Esophagus (tissue), 2 donors: Measurements from ENCODE around the gene ERN1. TPM values are rescaled to one million over a fixed set of nuclear protein-coding genes. Genes with fewer than 3 reads are reported as not detected.

Experiments
- H3K27ac ChIP-seq, 2 donors: one replicate each; pipeline ENCODE4 v1.5.1; 2013; ENCODE audit warnings: low read depth in 2 of 2, mild to moderate bottlenecking in 2 of 2, inconsistent platforms in 1 of 2, low read length in 1 of 2, moderate library complexity in 1 of 2
- H3K27me3 ChIP-seq, 2 donors: one replicate each; pipeline ENCODE4 v1.6.1; 2013; ENCODE audit warnings: low read length in 2 of 2, control low read depth in 1 of 2, mild to moderate bottlenecking in 1 of 2; ENCODE audit not compliant: insufficient read depth in 2 of 2, control insufficient read depth in 1 of 2
- H3K36me3 ChIP-seq, 2 donors: one replicate each; pipeline ENCODE4 v1.6.1; 2013; ENCODE audit warnings: low read length in 1 of 2; ENCODE audit not compliant: control insufficient read depth in 2 of 2, insufficient read depth in 2 of 2
- H3K4me1 ChIP-seq, 2 donors: one replicate each; pipeline ENCODE4 v1.6.1; 2013; ENCODE audit warnings: low read length in 1 of 2; ENCODE audit not compliant: control insufficient read depth in 2 of 2, insufficient read depth in 2 of 2
- H3K4me3 ChIP-seq, 2 donors: one replicate each; pipeline ENCODE4 v1.5.1; 2013; ENCODE audit warnings: low read length in 2 of 2, mild to moderate bottlenecking in 2 of 2, low read depth in 1 of 2, moderate library complexity in 1 of 2
- H3K9me3 ChIP-seq, 2 donors: one replicate each; pipeline ENCODE4 v1.6.1; 2013; ENCODE audit warnings: mild to moderate bottlenecking in 2 of 2, low read depth in 1 of 2, low read length in 1 of 2, moderate library complexity in 1 of 2; ENCODE audit not compliant: control insufficient read depth in 2 of 2, insufficient read depth in 1 of 2
- WGBS, 2 donors: extraction: QIAGEN DNeasy Blood & Tissue Kit; methylation state at CpG; one replicate each; pipeline ENCODE4 v1.1.7; 2013; 5-methylcytosine and 5-hydroxymethylcytosine counted together
- polyA plus RNA-seq, 2 donors: library from polyadenylated mRNA; stranded (reverse); fragments of 200-250 nt; gene quantifications; one replicate each; pipeline ENCODE4 v1.2.3, GENCODE V29; 2013
- donor health status: healthy with polysubstance abuse.
- donor health status: Bipolar disorder and iron deficiency.

The ERN1 gene
- polyA plus RNA-seq, 2 donors = 4.5 TPM

- WGBS, 2 donors = 96 to 99% methylated on average over 1 of the region's 1 CpG
- Histone ChIP-seq H3K9me3 (peaks cover 0 to 6% of the 10 kb centered on the region in 2 donors), H3K4me1 (peaks cover 2 to 7% of the 10 kb centered on the region in 2 donors), H3K36me3 (peaks cover 27 to 30% of the 10 kb centered on the region in 2 donors), H3K27me3 (no peaks in the 10 kb centered on the region), H3K4me3 (no peak overlapping the region), H3K27ac (no peak overlapping the region)
These were observed 60.8 kb downstream of the ERN1 start for GRCh38 chr17:64069143-64069542.

- Histone ChIP-seq H3K27me3 (no peaks in the 10 kb centered on the region), H3K4me1 (peaks cover 2 to 10% of the 10 kb centered on the region in 2 donors), H3K27ac (no peak overlapping the region), H3K4me3 (no peak overlapping the region), H3K9me3 (peaks cover 0 to 6% of the 10 kb centered on the region in 2 donors), H3K36me3 (peaks cover 27 to 30% of the 10 kb centered on the region in 2 donors)
- 85 to 91% methylated on average over 3 of the region's 3 CpGs for WGBS, 2 donors
These were observed 62.3 kb downstream of the ERN1 start for GRCh38 chr17:64067657-64068056.

DNA sequence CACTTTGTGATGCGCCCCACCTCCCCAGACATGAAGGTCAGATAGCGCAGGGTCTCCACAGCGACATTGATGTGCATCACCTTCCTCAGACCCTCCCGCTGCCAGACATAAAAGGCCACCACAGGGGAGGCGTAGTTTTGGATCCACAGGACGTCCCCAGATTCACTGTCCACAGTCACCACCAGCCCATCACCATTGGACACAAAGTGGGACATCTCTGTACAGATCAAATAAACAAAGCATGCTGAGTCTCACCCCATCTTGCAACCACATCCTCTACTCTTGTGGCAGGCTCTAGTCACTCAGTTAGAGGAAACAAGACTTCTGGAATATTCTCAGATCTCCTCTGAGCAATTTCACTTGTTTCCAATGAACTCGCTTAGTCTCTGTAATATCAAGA is 63.2 kb downstream of the ERN1 start:
- Histone ChIP-seq H3K36me3 (peaks cover 25 to 29% of the 10 kb centered on the region in 2 donors), H3K9me3 (peaks cover 0 to 6% of the 10 kb centered on the region in 2 donors), H3K27ac (peak overlapping the region; percentile 34 to 47), H3K27me3 (no peaks in the 10 kb centered on the region), H3K4me1 (peaks cover 2 to 11% of the 10 kb centered on the region in 2 donors), H3K4me3 (peak overlapping the region in 1 of 2 donors; percentile 28)
- WGBS, 2 donors = 81 to 88% methylated on average over 7 of the region's 7 CpGs

DNA sequence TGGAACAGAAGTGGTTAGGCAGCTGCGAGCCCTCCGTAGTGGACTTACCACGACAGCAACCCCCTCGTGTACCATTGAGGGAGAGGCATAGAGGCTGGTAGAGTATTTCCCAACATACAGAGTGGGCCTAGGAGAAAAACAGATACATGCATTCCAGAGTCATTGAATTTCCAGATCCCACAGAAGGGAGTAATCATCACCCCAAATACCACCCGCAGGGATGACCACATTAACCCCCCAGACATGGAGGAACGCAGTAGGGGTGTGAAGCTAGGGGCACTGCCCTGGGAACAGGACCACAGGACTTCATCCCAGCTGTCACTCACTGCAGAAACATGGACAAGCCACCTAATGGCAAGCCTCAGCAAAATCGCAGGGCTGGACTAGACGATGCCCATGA is 64.8 kb downstream of the ERN1 start:
- H3K27ac ChIP-seq = no peak overlapping the region
- H3K36me3 ChIP-seq = peaks cover 12 to 29% of the 10 kb centered on the region in 2 donors
- peaks cover 2 to 13% of the 10 kb centered on the region in 2 donors for H3K4me1 ChIP-seq
- H3K27me3 ChIP-seq = no peaks in the 10 kb centered on the region
- peak overlapping the region in 1 of 2 donors; percentile 9 for H3K4me3 ChIP-seq
- WGBS, 2 donors = 90 to 93% methylated on average over 8 of the region's 8 CpGs
- H3K9me3 ChIP-seq = peaks cover 0 to 4% of the 10 kb centered on the region in 2 donors

- Histone ChIP-seq H3K4me3 (no peak overlapping the region), H3K36me3 (peaks cover 8 to 25% of the 10 kb centered on the region in 2 donors), H3K4me1 (peaks cover 2 to 16% of the 10 kb centered on the region in 2 donors), H3K27me3 (no peaks in the 10 kb centered on the region), H3K9me3 (peaks cover 0 to under 1% of the 10 kb centered on the region in 2 donors), H3K27ac (peak overlapping the region; percentile 90 to 97)
- 59 to 60% methylated on average over 9 of the region's 9 CpGs for WGBS, 2 donors
These were observed 65.6 kb downstream of the ERN1 start for GRCh38 chr17:64064331-64064730.

DNA sequence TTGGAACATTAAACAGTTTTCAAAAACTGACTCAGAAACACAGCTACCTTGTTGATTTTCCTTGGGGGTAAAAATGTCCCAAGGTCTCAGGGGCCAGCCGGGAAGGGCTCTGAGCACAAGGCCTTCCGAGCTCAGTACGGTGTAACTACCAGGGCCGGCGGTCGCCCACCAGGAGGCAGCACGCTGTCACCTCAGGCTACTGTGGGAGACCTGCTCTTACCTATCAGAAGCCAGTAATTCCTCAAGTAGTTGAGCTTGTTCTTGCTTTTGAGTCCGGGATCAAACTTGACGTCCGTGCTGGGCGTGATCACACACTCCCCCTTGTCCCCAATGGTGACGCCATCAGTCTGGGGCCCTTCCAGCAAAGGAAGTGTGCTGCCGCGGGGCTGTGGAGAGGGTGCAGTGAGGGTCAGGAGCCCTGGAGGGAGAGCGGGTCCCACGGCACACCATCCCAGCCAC is 66.1 kb downstream of the ERN1 start:
- peaks cover 3 to 27% of the 10 kb centered on the region in 2 donors for H3K36me3 ChIP-seq
- no peaks in the 10 kb centered on the region for H3K27me3 ChIP-seq
- peak overlapping the region in 1 of 2 donors; percentile 16 for H3K4me3 ChIP-seq
- peaks cover 2 to 16% of the 10 kb centered on the region in 2 donors for H3K4me1 ChIP-seq
- 44 to 56% methylated on average over 16 of the region's 16 CpGs for WGBS, 2 donors
- H3K9me3 ChIP-seq = no peaks in the 10 kb centered on the region
- peak overlapping the region; percentile 90 to 97 for H3K27ac ChIP-seq

GRCh38 chr17:64063088-64063487 is 66.9 kb downstream of the ERN1 start:
- peaks cover 3 to 30% of the 10 kb centered on the region in 2 donors for H3K36me3 ChIP-seq
- peaks cover 2 to 16% of the 10 kb centered on the region in 2 donors for H3K4me1 ChIP-seq
- no peaks in the 10 kb centered on the region for H3K9me3 ChIP-seq
- peak overlapping the region; percentile 55 to 90 for H3K27ac ChIP-seq
- H3K27me3 ChIP-seq = no peaks in the 10 kb centered on the region
- H3K4me3 ChIP-seq = no peak overlapping the region
- WGBS, 2 donors = 68 to 85% methylated on average over 5 of the region's 5 CpGs

DNA sequence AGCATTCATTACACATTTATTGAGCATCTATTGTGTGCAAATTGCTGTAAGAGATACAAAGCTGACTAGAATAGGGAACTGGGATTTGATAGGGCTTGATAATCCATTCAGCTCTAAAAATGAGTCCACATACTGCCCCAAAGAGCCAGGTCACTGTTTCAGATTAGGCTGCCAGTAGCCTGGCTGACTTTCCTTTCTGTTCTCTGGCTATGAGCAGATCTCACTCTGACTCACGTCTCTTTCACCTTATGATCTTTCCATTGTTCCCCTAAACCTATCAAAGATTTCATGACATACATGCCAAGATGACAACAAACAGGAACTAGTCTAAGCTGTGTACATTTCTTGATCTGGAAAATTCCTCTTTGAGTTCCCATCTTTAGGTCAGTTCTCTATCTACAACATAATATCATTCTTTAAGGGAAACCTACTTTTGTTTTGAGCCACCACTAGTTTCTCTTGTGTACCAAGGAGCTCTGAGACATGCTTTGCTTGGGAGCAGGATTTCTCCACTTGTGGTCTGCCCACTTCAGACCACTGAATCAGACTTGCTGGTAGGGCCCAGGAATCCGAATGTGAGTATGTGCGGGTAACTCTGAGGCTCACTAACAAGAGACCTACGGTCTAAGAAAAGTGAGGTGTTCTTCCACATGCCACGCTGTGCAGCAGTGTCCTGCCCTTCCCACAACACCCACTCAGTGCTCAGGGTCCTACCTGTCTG is 68.6 kb downstream of the ERN1 start:
- Histone ChIP-seq H3K36me3 (peaks cover 6 to 29% of the 10 kb centered on the region in 2 donors), H3K4me3 (no peak overlapping the region), H3K27ac (peak overlapping the region; percentile 29 to 56), H3K27me3 (no peaks in the 10 kb centered on the region), H3K9me3 (peaks cover 0 to 2% of the 10 kb centered on the region in 2 donors), H3K4me1 (peaks cover 2 to 16% of the 10 kb centered on the region in 2 donors)
- 78 to 82% methylated on average over 5 of the region's 5 CpGs for WGBS, 2 donors

GRCh38 chr17:64060331-64060730 is 69.6 kb downstream of the ERN1 start:
- Histone ChIP-seq H3K36me3 (peaks cover 9 to 38% of the 10 kb centered on the region in 2 donors), H3K9me3 (peaks cover 0 to 2% of the 10 kb centered on the region in 2 donors), H3K4me1 (peaks cover 2 to 14% of the 10 kb centered on the region in 2 donors), H3K27ac (no peak overlapping the region), H3K4me3 (no peak overlapping the region), H3K27me3 (no peaks in the 10 kb centered on the region)
- 80 to 84% methylated on average over 5 of the region's 5 CpGs for WGBS, 2 donors
